Measurements from ENCODE around the gene BORCS5.

Gene BORCS5

GRCh38 chr12:12442548-12443071 is 85.7 kb downstream of the BORCS5 start:
- Histone ChIP-seq H3K9me3 (replicated peaks; ENCODE audit: insufficient read depth, low read length) (no peaks in the 10 kb centered on the region), H3K9ac (ENCODE audit: low read length) (no peak overlapping the region), H3K79me2 (ENCODE audit: low read length) (no peaks in the 10 kb centered on the region), H3K27me3 (replicated peaks; ENCODE audit: insufficient read depth, low read length) (no peaks in the 10 kb centered on the region), H3K36me3 (replicated peaks; ENCODE audit: insufficient read depth, low read length) (no peaks in the 10 kb centered on the region), H3K4me1 (ENCODE audit: low read length) (no peaks in the 10 kb centered on the region), H4K20me1 (ENCODE audit: insufficient read depth, low read length) (no peaks in the 10 kb centered on the region), H3K4me3 (ENCODE audit: low read length) (no peak overlapping the region), H3K4me2 (ENCODE audit: low read depth, low read length) (no peak overlapping the region), H2AFZ (ENCODE audit: low read length) (no peak overlapping the region), H3K27ac (ENCODE audit: low read length) (no peak overlapping the region), H3F3A (ENCODE audit: insufficient read depth, low read length) (no peaks in the 10 kb centered on the region), H3K9me2 (replicated peaks; ENCODE audit: insufficient read depth, low read length) (no peaks in the 10 kb centered on the region)
- TF ChIP-seq CTCF (IDR thresholded peaks at IDR 0.05; ENCODE audit: low read length): no peak
- TF ChIP-seq EZH2phosphoT487 (IDR thresholded peaks at IDR 0.05; ENCODE audit: low read length): no peak
- TF ChIP-seq EZH2 (optimal IDR thresholded peaks at IDR 0.05; ENCODE audit: low read depth, low read length): no peak
- DNase-seq: no peak

- H3K4me2 ChIP-seq (ENCODE audit: low read depth, low read length): no peak overlapping the region
- TF ChIP-seq CTCF (IDR thresholded peaks at IDR 0.05; ENCODE audit: low read length): no peak
- H3K9ac ChIP-seq (ENCODE audit: low read length): no peak overlapping the region
- no peaks in the 10 kb centered on the region for H3K27me3 ChIP-seq (replicated peaks; ENCODE audit: insufficient read depth, low read length)
- no peaks in the 10 kb centered on the region for H3K9me2 ChIP-seq (replicated peaks; ENCODE audit: insufficient read depth, low read length)
- H3K9me3 ChIP-seq (replicated peaks; ENCODE audit: insufficient read depth, low read length): no peaks in the 10 kb centered on the region
- no peak overlapping the region for H3K4me3 ChIP-seq (ENCODE audit: low read length)
- no peak overlapping the region for H3K27ac ChIP-seq (ENCODE audit: low read length)
- H3F3A ChIP-seq (ENCODE audit: insufficient read depth, low read length): no peaks in the 10 kb centered on the region
- no peaks in the 10 kb centered on the region for H3K79me2 ChIP-seq (ENCODE audit: low read length)
- H3K36me3 ChIP-seq (replicated peaks; ENCODE audit: insufficient read depth, low read length): no peaks in the 10 kb centered on the region
- DNase-seq: no peak
- H2AFZ ChIP-seq (ENCODE audit: low read length): no peak overlapping the region
- no peaks in the 10 kb centered on the region for H4K20me1 ChIP-seq (ENCODE audit: insufficient read depth, low read length)
- no peaks in the 10 kb centered on the region for H3K4me1 ChIP-seq (ENCODE audit: low read length)
Measured at GRCh38 chr12:12443431-12443878, 86.6 kb downstream of the BORCS5 start.

GRCh38 chr12:12445165-12445881 is 88.4 kb downstream of the BORCS5 start:
- Histone ChIP-seq H3K9ac (ENCODE audit: low read length) (no peak overlapping the region), H4K20me1 (ENCODE audit: insufficient read depth, low read length) (no peaks in the 10 kb centered on the region), H3K79me2 (ENCODE audit: low read length) (no peaks in the 10 kb centered on the region), H3K27ac (ENCODE audit: low read length) (no peak overlapping the region), H3K9me3 (replicated peaks; ENCODE audit: insufficient read depth, low read length) (no peaks in the 10 kb centered on the region), H3K9me2 (replicated peaks; ENCODE audit: insufficient read depth, low read length) (no peaks in the 10 kb centered on the region), H3K4me3 (ENCODE audit: low read length) (no peak overlapping the region), H3K4me2 (ENCODE audit: low read depth, low read length) (no peak overlapping the region), H3K27me3 (replicated peaks; ENCODE audit: insufficient read depth, low read length) (no peaks in the 10 kb centered on the region), H3K4me1 (ENCODE audit: low read length) (no peaks in the 10 kb centered on the region), H3F3A (ENCODE audit: insufficient read depth, low read length) (no peaks in the 10 kb centered on the region), H2AFZ (ENCODE audit: low read length) (no peak overlapping the region), H3K36me3 (replicated peaks; ENCODE audit: insufficient read depth, low read length) (no peaks in the 10 kb centered on the region)
- no peak for DNase-seq
- TF ChIP-seq CTCF (IDR thresholded peaks at IDR 0.05; ENCODE audit: low read length): no peak
